Cerebellar nuclear complex (tissue), 1 donor: ENCODE data around the gene L3MBTL3.

Experiments used
- DNase-seq, 2 experiments: peaks; one replicate each; lab custom pipeline; 2025; lab: John Stamatoyannopoulos, UW

Gene L3MBTL3

DNA sequence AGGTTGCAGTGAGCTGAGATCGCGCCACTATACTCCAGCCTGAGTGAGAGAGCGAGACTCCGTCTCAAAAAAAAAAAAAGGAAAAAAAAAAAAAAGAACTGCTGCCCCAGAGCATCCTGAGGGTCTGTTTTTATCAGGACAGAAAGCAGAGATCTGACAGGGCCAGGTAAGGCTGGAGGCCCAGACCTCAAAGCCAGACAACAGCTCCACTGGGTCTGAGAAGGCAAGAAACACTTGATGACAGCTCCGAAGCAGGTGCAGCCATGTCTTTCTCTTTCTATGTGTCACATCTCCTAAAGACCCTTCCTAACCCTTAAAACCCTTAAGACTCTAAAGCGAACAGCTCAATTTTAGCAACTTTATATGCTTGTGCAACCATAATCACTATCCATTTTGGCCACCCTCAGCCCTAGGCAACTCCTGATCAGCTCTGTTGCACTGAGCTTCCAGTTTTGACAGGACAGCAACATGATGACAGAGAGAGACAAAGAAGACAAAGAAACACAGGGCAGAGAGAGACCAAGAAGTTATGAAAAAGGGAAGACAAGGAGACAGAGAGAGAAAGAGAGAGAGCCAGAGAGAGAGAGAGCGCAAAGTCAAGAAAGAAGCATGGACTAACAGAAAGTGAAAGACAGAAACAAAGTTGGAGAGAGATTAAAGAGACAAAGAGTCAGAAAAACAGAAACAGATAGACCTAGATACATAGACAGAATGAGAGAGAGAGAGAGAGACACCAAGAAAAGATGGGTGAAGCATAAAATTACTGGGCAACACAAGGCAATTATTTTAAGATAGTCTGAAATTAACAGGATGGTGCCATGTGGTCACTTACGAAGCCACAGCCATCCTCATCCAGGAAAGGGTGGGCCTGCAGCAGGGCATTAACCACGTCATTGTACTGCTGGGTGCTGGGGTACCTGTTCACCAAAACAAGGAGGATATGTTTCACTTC lies 165.2 kb downstream of the L3MBTL3 start:
- DNase-seq = no peak

DNA sequence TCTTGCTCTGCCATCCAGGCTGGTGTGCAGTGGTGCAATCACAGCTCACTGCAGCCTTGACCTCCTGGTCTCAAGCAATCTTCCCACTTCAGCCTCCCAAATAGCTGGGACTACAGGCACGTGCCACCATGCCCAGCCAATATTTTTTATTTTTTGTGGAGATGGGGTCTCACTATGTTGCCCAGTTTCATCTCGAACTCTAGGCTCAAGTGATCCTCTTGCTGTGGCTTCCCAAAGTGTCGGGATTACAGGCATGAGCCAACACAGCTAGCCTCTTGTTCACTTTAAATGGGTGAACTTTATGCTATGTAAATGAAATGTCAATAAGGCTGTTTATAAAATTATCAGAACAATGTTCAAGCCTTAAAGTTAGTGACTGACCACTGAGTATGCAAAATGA lies 167.3 kb downstream of the L3MBTL3 start:
- no peak for DNase-seq

DNA sequence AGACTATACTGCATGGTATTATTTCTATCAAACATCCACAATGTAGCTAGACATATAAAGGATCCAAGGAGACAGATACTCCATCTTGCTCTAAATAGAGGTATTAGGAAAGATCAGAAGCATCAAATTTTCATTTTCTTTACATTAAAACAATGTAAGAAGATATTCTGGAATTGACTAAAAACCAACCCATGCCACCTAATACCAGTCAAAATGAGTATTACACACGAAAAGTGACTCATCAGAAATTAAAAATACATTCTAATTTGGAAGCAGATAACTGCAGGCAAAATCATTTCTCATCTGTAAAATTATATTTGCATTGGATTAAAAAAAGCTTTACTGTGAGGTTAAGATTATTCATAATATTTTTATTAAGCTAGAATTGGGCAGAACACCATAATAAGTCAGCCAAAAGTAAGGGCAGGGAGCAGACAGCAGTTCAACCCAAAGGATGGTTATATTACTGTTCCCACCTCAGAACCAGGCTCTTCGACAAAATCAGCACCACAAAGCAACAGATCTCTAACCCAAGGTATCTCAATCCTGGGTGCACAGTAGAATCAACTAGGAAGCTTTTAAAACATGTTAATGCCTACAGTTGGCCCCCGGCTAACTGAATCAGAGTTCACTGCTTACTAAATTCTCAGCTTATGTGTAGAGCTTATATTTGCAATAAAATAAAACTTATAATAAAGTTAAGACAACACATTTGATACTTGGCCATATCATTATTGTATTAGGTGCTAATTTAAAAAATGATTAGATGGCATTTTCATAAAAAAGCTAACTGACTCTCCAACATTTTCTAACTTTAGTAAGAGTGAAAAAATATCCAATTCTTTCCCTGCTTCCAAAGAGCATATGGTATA lies 169.2 kb downstream of the L3MBTL3 start:
- DNase-seq = no peak

DNA sequence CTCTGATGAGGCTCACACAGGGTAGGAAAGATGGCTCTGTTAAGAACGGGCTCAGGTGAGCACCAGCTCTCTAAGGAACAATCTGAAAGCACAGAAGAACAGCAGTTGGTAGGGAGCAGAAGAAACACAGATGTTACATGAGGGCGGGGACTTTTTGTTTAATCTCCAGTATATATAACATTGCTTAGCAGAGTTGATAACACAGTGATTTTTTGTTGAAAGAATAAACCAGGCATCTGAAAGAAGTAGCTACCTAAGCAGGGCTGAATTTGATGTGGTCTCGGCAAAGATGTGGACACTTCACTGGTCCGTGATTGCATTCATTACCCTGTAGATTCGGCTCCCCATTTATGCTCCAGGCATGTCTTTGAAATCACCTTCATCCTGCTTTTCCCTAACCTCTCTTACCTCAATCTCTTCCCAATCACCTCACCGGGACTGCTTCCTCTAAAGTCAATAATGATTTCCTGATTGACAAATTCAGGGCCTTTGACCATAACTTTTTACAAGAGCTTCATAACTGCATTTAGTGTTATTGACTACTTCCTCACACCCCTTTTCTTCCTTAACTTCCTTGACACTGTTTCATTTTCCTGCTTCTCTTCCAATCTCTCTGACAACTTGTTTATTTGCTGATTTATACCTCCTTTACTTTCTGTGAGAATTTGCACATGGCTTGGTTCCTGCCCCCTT lies 170.0 kb downstream of the L3MBTL3 start:
- DNase-seq = no peak

DNA sequence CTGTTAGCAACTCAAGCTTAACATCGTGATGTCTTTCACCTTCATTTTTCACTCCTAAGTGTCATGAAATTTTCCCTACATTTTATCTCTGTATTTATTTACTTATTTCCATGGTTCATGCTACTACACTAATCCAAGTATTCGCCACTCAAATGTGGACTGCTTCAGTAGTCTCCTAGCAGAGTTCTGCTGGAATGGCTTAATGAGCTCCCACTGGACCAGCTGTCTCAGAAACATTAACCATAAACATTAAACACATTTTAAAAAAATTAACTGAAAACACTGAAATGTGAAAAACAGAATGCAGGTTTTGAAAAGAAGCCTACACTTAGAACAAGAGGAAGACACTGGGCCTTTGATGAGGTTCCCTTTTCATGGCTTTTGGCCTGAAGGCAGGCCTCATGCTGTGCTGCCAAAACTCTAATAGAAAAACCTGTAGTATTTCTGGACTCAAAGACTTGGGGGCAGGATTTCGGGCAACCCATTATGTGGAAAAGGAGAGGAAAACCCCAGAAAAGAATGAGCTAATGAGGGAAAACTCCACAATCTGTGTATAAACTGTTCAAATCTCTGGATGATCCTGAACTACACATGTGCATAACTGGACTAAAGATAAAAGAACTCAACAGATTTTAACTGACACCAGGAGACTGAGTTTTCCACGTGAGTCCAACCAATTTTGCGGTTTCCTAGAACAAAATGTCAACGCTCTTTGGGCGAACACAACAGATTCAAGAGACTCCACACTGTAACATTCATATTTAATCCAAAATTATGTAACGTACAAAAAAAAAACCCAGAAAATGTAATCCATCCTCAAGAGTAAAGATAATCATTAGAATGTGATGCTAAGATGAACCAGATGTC lies 171.4 kb downstream of the L3MBTL3 start:
- DNase-seq = no peak
